Ramos (cell line): Measurements from ENCODE around the gene MIA2.
"Not testable (repeated sequence)": the region's sequence is repeated elsewhere in the genome, so short reads cannot be mapped to it uniquely, and the experiment has no call there.

Experiments
- in situ Hi-C: fragments of 300-500 bp; cut with MboI; formaldehyde crosslinking; loops from one replicate; pipeline ENCODE4 v1.14.3; 2022; ENCODE audit warnings: low sequenced_read_pairs; ENCODE audit not compliant: unreplicated experiment

The MIA2 gene

DNA sequence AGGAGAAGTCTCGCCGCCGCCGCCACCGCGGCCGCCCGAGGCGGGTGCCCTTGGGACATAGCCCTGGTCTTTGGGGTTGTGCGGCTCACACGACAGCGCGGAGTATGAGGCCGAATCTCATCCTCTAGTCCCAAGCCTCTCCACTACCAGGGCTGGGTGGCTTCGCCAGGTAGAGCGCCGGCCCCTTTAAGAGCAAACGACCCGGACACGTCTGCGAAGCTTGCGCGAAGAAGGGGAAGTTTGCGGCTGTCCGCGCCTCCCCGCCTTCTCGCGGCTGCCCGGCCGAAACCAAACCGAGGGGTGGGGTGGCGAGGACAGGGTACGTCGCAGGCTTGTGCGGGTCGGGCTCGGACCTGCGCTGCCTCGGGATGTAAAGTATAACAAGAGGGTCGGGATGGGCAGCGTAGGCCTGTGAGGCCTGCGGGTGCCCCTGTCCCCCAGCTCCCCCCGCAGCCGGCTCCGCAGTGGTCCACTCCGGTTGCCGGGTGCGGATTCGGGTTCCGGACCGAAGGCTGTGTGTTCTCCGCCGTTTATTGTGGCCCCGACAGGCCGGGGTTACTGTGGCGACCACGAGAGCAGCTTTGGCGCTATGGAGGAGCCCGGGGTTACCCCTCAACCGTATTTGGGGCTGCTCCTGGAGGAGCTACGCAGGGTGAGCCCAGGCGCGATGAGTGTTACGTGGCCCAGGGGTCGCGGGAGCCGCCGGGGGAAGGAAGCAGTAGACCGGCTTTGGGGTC, 33.3 kb downstream of the MIA2 start:
- in situ Hi-C loops = no loop called here

DNA sequence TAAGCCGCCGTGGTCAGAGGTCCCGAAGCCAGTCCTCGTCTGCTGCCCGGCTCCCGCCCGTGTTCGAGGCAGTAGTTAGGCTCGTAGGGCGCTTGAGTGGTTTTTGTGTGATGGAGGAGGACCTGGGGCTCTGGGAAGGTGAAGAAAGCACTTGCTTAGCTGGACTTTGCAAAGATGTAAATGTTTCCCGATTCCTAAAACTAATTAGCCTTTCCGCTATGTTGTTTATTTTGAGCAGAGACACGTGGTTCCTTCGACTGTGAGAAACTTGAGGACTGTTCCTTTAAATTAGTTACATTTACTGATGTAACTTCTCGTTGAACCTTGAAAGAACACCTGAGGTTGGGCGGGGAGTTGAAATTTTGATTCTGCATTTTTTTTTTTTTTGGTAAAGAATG, 33.9 kb downstream of the MIA2 start:
- in situ Hi-C loops = no loop called here

DNA sequence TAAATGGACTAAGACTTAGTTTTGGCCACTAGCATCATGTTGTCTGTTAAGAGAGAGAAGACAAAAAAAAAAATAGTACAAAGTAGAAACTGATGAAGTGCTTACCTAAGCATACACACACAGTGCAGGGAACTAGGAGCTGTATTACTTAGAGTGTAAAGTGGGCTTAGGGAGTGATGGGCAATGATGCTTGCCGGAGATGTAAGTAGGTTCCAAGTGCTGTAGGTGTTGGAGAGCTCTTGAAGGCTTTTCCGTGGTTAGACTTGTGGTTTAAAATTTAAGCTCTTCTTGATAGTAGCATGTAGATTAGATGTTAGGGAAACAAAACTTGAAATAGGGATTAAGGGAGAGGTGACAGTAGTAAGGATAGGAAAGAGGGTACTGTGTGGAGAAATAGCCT, 34.7 kb downstream of the MIA2 start:
- in situ Hi-C loops = no loop called here

DNA sequence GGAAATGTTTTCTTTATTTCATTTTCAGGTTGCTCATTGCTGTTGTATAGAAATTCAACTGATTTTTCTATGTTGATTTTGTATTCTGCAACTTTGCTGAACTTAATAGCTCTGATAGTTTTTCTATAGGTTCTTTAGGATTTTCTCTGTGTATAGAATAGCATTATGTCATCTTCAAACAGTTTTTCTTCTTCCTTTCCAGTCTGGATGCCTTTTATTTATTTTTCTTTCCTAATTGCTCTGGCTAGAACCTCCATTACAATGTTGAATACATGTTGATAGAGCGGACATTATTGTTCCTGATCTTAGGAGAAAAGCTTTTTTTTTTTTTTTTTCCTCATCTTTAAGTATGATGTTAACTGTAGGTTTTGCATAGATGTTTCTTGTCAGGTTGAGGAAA, 39.2 kb downstream of the MIA2 start:
- in situ Hi-C loops = no loop called here

DNA sequence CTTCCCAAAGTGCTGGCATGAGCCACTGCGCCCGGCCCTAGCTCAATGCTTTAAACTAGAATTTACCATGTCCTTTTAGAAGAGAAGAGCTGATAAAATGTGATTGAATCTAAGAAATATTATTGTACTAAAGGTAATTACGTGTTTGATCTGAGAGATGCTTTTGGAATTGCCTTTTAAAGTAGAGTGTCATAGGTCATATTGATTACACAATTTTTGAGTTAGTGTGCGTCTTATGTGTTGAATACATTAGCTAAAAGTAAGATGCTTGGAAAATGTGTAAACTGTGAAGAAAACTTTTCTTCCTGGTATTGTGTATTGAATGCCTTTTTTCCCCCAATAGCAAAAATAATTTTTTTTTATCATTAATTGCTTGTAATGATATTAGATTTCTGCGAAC, 41.7 kb downstream of the MIA2 start:
- in situ Hi-C loops = no loop called here

DNA sequence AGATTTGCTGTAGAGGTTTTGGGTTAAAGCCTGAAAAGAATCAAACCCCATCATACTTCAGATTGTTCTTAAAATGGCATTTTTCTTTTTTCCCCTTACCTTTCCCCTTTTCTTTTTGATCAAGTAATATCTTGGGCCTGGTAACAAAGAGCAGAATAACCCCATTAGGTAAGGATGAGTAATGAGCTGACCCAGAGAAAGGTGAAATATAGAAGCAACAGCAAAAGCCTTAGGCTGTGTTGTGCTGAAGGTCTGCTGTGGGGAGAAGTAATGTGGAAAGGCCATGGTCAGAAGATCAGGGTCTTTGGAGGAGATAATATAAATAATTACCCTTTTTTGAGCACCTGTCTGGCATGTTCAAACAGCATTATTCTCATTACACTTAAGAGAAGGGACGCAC, 42.3 kb downstream of the MIA2 start:
- in situ Hi-C loops = no loop called here

DNA sequence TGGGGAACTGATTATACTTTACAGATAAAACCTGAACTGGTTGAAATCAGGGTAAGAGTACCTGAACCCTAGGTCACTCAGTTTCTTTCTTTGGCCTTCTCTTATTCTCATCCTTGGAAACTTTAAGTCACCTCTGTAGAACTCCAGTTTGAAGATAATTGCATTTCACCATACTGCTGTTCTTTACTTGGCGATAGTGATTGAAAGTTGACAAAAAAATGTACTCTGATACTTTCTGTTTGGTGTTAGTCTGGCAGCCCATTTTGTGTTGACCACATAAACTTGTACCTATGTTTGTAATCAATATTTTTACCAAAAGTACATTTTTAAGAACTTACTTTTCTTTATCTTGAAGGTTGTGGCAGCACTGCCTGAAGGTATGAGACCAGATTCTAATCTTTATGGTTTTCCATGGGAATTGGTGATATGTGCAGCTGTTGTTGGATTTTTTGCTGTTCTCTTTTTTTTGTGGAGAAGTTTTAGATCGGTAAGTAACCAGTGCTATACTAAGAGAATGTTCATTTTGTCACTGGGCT, 42.9 kb downstream of the MIA2 start:
- in situ Hi-C loops = no loop called here

DNA sequence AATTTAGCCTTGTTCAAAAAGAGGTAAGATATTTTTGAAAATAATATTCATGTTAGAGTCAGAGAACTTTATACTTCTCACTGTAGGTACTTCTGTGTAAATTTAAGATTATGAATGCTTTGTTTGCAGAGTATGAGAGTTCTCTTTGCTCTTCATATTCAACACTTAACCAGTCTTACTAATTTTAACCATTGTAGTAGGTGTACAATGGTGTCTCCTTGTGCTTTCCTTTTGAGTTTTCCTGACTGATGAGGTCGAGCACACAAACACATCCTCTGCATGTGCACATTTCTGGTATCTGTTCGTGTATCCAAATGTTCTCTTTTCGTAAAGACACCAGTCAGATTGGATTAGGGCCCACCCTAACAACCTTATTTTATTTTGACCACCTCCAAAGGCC, 45.8 kb downstream of the MIA2 start:
- in situ Hi-C loops = no loop called here

DNA sequence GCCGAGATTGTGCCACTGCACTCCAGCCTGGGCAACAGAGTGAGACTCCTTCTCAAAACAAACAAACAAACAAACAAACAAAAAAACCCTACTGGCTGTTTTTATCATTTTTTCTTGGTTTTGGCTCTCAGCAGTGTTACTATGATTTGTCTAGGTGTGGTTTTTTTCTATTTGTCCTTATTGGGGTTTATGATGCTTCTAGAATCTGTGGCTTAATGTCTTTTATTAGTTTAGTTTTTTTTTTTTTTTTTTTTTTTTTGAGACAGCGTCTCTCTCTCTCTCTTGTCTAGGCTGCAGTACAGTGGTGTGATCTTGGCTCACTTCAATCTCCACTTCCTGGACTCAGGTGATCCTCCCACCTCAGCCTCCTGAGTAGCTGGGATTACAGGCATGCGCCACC, 47.0 kb downstream of the MIA2 start:
- in situ Hi-C loops = not testable (repeated sequence)

DNA sequence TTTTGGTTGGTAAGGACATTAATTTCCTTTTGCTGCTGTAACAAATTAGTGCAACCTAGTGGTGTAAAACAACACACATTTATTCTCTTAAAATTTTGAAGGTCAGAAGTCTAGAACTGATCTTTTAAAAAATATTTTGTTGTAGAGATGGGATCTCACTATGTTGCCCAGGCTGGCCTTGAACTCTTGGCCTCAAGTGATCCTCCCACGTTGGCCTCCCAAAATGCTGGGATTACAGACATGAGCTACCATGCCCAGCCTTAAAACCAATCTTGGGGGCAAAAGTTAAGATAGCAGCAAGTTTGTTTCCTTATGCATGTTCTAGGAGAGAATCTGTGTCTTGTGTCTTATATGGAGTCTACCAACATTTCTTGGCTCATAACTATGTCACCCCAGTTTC, 55.8 kb downstream of the MIA2 start:
- in situ Hi-C loops = no loop called here

DNA sequence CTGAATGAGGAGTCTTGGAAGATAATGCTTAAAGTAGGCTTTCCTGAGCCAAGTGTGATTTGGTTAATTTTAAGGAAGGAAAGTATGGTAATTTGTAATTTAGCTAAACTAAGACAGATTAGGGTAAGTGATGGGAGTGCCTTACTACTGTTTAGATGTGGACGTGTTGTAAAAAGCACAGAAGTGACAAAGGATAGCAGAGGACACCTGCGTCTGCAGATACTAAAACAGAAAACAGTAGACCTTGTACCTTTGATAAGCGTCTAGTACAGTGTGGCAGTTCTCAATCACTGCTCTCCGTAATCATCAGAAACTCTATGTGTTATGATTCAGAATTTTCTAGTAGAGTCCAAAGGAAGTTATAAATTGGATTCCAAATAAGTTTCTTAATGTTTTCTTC, 58.0 kb downstream of the MIA2 start:
- in situ Hi-C loops = no loop called here

DNA sequence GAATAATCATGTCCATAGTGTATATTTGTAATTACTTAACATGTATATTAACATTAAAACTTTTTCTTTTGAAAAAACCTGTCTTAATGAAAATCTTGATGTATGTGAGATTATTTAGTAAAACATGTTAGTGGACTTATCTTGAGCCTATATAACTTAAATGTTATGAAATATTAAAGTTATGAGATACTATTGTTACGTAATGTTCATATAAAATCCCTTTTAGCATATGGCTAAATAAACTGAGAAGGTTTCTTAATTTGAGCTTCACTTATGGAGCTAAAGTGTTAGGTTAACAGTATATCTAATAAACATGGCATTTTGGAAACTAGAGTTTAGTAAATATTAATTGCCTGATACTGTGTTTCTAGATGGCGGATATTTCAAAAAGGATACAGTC, 59.9 kb downstream of the MIA2 start:
- in situ Hi-C loops = no loop called here

DNA sequence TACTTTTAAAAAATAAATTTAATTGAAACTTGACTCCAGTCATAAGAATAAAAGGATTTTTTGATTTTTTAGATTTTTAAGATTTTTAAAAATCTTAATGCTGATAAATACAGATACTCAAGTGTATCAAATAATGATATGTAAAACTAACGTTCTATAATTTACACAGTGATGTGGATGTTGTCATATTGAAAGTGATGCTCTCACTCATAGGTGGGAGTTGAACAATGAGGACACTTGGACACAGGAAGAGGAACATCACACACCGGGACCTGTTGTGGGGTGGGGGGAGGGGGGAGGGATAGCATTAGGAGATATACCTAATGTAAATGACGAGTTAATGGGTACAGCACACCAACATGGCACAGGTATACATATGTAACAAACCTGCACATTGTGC, 66.7 kb downstream of the MIA2 start:
- in situ Hi-C loops = not testable (repeated sequence)

DNA sequence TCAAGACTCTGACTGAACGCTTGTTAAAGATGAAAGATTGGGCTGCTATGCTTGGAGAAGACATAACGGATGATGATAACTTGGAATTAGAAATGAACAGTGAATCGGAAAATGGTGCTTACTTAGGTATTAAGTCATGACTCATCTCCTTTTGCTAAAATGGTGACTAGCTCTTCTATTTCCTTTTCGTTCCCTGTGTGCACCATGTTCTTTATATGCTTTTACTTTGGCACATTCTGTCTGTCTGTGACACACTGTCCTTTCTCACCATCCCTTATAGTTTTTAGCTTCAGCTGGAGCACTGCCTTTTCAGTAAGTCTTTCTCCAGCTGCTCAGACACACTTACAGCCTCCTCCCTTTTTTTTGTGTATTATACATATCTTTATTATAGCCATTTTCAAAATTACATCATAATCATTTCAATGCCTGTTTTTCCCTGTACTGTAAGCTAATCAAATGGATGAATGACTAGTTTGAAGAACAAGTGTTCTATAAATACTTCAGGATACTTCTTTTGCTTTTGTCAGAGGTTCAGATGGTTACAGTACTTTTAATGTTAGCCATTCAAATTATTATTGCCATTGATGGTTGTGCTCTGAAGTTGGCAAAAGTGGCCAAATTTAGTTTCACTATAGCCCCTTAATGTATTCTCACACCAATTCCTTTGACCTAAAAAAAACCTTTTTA, 68.6 kb downstream of the MIA2 start:
- in situ Hi-C loops = no loop called here

DNA sequence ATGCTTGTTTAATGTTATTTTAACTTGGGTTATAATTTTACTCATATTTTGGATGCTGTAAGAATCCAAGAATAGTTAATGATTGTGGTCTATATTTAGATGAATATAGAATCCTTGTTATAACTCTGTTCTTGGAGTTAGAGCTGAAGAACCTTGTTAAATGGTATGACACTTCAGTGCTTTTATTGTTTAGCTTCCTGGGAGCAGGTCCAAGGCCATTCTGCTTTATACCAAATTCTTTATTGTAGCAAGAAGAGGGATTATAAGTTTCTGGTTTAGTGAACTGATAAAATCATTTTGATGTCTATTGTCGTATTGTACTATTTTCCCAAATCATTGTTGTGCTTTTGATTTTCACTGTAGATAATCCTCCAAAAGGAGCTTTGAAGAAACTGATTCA, 69.4 kb downstream of the MIA2 start:
- in situ Hi-C loops = no loop called here

DNA sequence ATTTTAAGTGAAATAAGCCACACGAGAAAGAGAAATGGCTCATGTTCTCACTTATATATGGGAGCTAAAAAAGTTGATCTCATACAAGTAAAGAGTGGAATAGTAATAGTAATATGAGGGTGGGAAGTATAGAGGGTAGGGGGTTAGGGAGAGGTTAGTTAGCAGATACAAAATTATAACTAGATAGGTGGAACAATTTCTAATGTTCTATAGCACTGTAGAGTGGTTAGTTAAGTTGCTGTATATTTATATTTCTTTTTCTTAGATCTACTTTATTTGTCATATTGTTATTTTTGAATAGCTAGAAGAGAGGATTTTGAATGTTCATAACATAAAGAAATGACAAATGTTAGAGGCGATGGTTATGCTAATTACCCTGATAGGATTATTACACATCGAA, 74.1 kb downstream of the MIA2 start:
- in situ Hi-C loops = no loop called here

DNA sequence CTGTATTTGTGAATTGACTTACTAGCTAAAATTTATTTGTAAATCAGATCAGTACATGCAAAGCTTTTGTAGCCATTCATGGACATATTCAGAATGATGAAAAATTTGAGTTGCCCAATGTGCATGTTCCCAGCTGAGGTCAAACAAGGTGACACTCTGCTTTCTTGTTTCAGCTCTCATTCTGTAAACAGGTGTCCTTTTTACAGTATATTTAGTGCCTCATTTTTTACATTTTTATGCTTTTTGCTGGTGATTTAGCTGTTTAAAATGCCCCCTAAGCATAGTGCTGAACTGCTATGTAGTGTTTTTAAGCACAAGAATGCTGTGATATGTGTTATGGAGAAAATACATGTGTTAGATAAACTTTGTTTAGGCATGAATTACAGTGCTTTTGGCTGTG, 76.3 kb downstream of the MIA2 start:
- in situ Hi-C loops = no loop called here

DNA sequence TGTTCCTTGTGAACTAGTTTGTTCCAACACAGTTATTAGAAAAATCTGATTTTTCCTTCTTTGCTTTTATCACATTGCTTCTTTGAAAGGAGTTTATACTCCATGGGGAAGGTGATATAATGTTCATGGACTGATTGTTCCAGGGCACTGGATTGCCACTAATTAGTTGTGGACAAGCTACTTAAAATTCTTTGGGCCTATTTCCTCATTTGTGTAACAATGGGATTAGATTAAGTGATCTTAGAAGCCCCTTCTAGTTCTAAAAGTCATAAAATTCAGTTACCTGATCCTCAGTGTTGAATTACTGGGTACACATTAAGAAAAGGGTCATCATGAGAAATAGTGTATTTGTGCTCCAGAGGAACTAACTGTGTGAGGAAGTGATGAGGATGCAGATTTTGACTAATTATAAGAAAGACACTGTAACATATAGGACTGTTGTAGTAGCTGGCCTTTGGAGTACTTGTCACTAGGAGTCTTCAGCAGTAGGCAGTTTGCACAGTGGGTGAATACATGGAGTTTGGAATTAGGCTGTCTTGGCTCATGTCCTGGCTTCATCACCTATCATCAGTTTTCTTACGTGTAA, 82.2 kb downstream of the MIA2 start:
- in situ Hi-C loops = no loop called here

DNA sequence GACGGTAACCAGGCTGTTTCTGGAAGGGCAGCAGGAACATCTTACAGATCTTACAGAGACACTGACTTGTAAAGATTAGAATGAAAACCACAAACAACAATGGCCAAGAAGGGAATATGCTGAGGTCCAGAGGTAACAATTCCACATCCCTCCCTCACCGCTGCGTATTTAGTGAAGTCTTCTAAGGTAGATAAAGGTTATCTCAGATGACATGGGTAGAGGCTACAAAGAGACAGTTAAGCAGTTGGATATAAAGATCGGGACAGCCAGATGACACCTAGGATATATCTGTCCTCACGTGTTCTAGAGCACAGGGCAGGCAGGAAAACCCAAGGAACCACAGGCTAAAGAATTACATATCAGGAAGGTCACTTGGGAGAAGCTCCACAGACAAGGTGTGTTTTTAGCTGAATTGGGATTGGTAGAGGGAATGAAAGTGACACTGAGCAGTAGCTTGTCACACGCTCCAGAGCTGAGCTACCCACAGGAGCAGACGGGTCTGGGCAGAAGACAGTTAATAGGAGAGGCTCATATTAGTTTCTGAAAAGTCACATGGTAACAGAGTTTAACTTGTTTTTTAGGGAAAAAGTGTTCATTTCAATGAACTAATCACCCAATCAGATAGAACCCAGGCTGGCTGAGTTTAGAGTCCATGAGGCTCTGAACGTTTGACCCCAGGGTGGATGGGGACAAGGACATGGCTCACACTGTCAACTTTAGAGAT, 83.3 kb downstream of the MIA2 start:
- in situ Hi-C loops = no loop called here

DNA sequence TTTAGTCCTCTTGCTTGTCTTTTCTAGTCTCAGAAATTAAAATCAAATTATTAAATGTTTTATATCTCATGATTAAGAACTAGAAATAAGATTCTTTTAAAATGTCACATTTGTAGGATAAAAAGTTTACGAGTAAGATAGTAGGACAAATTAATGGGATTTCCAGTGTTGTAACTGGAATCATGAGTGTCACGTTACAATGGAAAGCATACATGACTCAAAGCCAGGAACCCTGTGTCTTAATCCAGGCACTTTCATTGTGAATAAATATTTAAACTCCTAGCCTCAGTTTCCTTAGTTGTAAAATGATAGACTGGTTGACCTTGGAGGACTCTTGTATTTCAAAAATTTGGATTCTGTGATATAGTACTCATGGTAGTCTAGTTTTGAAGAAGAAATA, 84.9 kb downstream of the MIA2 start:
- in situ Hi-C loops = no loop called here

DNA sequence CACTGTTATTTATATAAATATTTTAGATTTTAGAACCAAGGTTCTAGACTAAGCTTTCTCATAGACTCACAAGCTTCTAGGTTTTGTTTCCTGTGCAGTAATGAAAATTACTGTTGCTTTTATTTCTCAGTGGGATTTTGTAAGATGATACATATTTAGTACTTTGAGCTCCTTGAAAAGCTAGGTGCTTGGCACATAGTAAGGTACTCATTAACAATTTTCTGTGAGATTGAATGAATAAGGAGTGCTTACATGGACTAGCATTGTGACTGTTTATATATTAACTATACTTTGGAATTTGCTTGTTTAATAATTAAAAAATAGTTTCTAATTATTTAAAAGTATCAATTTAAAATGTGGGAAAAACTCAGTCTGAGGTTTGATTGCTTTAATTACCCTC, 85.7 kb downstream of the MIA2 start:
- in situ Hi-C loops = no loop called here
